ENCODE data around the gene RELN. TPM values are rescaled to one million over a fixed set of nuclear protein-coding genes. Genes with fewer than 3 reads are reported as not detected.
A peak's percentile ranks its signal among the peaks of the same experiment; 100 is the strongest.
"Not testable (repeated sequence)": the region's sequence is repeated elsewhere in the genome, so short reads cannot be mapped to it uniquely, and the experiment has no call there.

RELN gene
- total and polyA plus RNA-seq, 9 of the 15 experiments (the other 6 are each of a cell fraction or from before 2014, with no cell fraction given): 12.9 to 43.2 (median 18.1) TPM

- intact Hi-C loops (cut with micrococcal nuclease): no loop called here
- ATAC-seq: no peak
- TF ChIP-seq CCAR2 (IDR thresholded peaks at IDR 0.05; ENCODE audit: low read depth, low read length): no peak
- TF ChIP-seq RBM25 (IDR thresholded peaks at IDR 0.05; ENCODE audit: low read depth, low read length, severe bottlenecking): peak; percentile 75
- TF ChIP-seq MCM7 (IDR thresholded peaks at IDR 0.05): no peak
- peak in 1 of 2 experiments; percentile 29 for TF ChIP-seq AFF1 (IDR thresholded peaks at IDR 0.05; ENCODE audit: low read depth in 1 of 2, partially characterized antibody in 2 of 2)
- Histone ChIP-seq H3K4me3 (no peak overlapping the region), H3K4me2 (ENCODE audit: insufficient read depth, low read length) (no peak overlapping the region), H3K27ac (ENCODE audit: extremely low read depth, low read depth, low read length) (no peak overlapping the region), H3K9me1 (ENCODE audit: control insufficient read depth, insufficient read depth, low read length) (no peaks in the 10 kb centered on the region), H4K20me1 (replicated peaks; ENCODE audit: control insufficient read depth, insufficient read depth, low read length) (no peaks in the 10 kb centered on the region), H3K9me3 (replicated peaks; ENCODE audit: control insufficient read depth, insufficient read depth, low read depth, low read length) (no peaks in the 10 kb centered on the region), H3K36me3 (ENCODE audit: control insufficient read depth, insufficient read depth, low read length) (no peaks in the 10 kb centered on the region; the same call in 2 of the 3 replicates), H2AFZ (ENCODE audit: low read depth, low read length) (no peak overlapping the region), H3K9ac (ENCODE audit: insufficient read depth in 1 of 2, low read depth in 2 of 2, low read length in 2 of 2) (no peak overlapping the region), H3K79me2 (ENCODE audit: control insufficient read depth, insufficient read depth, low read length) (no peaks in the 10 kb centered on the region), H3K4me1 (replicated peaks in 1 of 2; ENCODE audit: control insufficient read depth in 2 of 2, insufficient read depth in 2 of 2, low read length in 2 of 2) (0 out of 5 replicates have a peak, but pooled peaks cover 0 to 3% of the 10 kb centered on the region in 2 experiments), H3K27me3 (ENCODE audit: control insufficient read depth in 2 of 2, insufficient read depth in 2 of 2, low read length in 2 of 2) (no peaks in the 10 kb centered on the region; a peak in 1 of 5 replicates)
- CTCF ChIA-PET (ENCODE audit: low intra/inter-chr PET ratio): no interaction called here
- POLR2A ChIA-PET: no interaction called here
- BruUV-seq (replicated peaks): no TSS peak
- no peak for DNase-seq (ENCODE audit: extremely low read depth in 1 of 4, low spot score in 3 of 4)
- no peak for FAIRE-seq
- in situ Hi-C loops (cut with MboI): no loop called here
Measured at GRCh38 chr7:103791894-103792293, 197.6 kb downstream of the RELN start.

- H3K79me2 ChIP-seq (ENCODE audit: control insufficient read depth, insufficient read depth, low read length); H3K4me1 ChIP-seq (replicated peaks in 1 of 2; ENCODE audit: control insufficient read depth in 2 of 2, insufficient read depth in 2 of 2, low read length in 2 of 2); H3K4me3 ChIP-seq; H2AFZ ChIP-seq (ENCODE audit: low read depth, low read length); H3K9me3 ChIP-seq (replicated peaks; ENCODE audit: control insufficient read depth, insufficient read depth, low read depth, low read length); H4K20me1 ChIP-seq (replicated peaks; ENCODE audit: control insufficient read depth, insufficient read depth, low read length); POLR2A ChIA-PET; H3K27ac ChIP-seq (ENCODE audit: extremely low read depth, low read depth, low read length); ATAC-seq; in situ Hi-C loops (cut with MboI); H3K9me1 ChIP-seq (ENCODE audit: control insufficient read depth, insufficient read depth, low read length); H3K36me3 ChIP-seq (ENCODE audit: control insufficient read depth, insufficient read depth, low read length); intact Hi-C loops (cut with micrococcal nuclease); DNase-seq (ENCODE audit: extremely low read depth in 1 of 4, low spot score in 3 of 4); FAIRE-seq; CTCF ChIA-PET (ENCODE audit: low intra/inter-chr PET ratio); H3K4me2 ChIP-seq (ENCODE audit: insufficient read depth, low read length); H3K27me3 ChIP-seq (ENCODE audit: control insufficient read depth in 2 of 2, insufficient read depth in 2 of 2, low read length in 2 of 2); H3K9ac ChIP-seq (ENCODE audit: insufficient read depth in 1 of 2, low read depth in 2 of 2, low read length in 2 of 2); BruUV-seq (replicated peaks): not testable (repeated sequence)
- 57% methylated on average over 1 of the region's 1 CpG for WGBS (ENCODE audit: insufficient coverage, low coverage, missing lambda C conversion rate)
Measured at GRCh38 chr7:103787041-103787440, 202.4 kb downstream of the RELN start.
